KMS-11 (cell line): ENCODE data around the gene KDF1.
A peak's percentile ranks its signal among the peaks of the same experiment; 100 is the strongest.

Experiments
- H2AFZ ChIP-seq: fragments of 200-600 bp; sonication (generic); 2 replicates; pipeline ENCODE4 v1.6.1; 2016; ENCODE audit warnings: antibody characterized with exemption, mixed run types, low read depth
- H3K27ac ChIP-seq: fragments of 200-600 bp; sonication (generic); 2 replicates; pipeline ENCODE4 v1.6.1; 2016; ENCODE audit warnings: mild to moderate bottlenecking, mixed run types
- H3K27me3 ChIP-seq: fragments of 200-600 bp; sonication (generic); 2 replicates; pipeline ENCODE4 v1.6.1; 2017; ENCODE audit warnings: mild to moderate bottlenecking, low read depth, mixed run types, moderate library complexity; ENCODE audit not compliant: insufficient read depth
- H3K36me3 ChIP-seq: fragments of 200-600 bp; sonication (generic); 2 replicates; pipeline ENCODE4 v1.6.1; 2017; ENCODE audit warnings: mild to moderate bottlenecking, mixed run types; ENCODE audit not compliant: insufficient read depth
- H3K4me1 ChIP-seq: fragments of 200-600 bp; sonication (generic); 2 replicates; pipeline ENCODE4 v1.6.1; 2016; ENCODE audit warnings: mild to moderate bottlenecking, low read depth, mixed run types; ENCODE audit not compliant: poor library complexity, severe bottlenecking
- H3K4me2 ChIP-seq: fragments of 200-600 bp; sonication (generic); 2 replicates; pipeline ENCODE4 v1.7.0; 2016; ENCODE audit warnings: mild to moderate bottlenecking, mixed run types
- H3K4me3 ChIP-seq: fragments of 200-600 bp; sonication (generic); IDR thresholded peaks from 2 replicates; pipeline ENCODE4 v1.6.1; 2017; ENCODE audit warnings: low read depth, low read length, mixed read lengths; ENCODE audit not compliant: insufficient read depth
- H3K79me2 ChIP-seq: fragments of 200-600 bp; sonication (generic); 2 replicates; pipeline ENCODE4 v1.6.1; 2016; ENCODE audit warnings: low read depth, mixed run types; ENCODE audit not compliant: insufficient read depth
- H3K9ac ChIP-seq: fragments of 200-600 bp; sonication (generic); 2 replicates; pipeline ENCODE4 v1.6.1; 2016; ENCODE audit warnings: mild to moderate bottlenecking, mixed run types
- H4K20me1 ChIP-seq: fragments of 200-600 bp; sonication (generic); 2 replicates; pipeline ENCODE4 v1.6.1; 2016; ENCODE audit warnings: mild to moderate bottlenecking, mixed run types; ENCODE audit not compliant: insufficient read depth
- CTCF ChIP-seq: fragments of 200-600 bp; sonication (generic); conservative IDR thresholded peaks from 2 replicates; pipeline ENCODE4 v1.6.1; 2017; ENCODE audit warnings: low read depth, mild to moderate bottlenecking, antibody characterized with exemption, low read length, moderate library complexity, mixed read lengths

The KDF1 gene

GRCh38 chr1:26900815-26901511, 59.3 kb downstream of the KDF1 start:
- TF ChIP-seq CTCF: no peak
- Histone ChIP-seq H3K9ac (peak overlapping the region; percentile 85), H2AFZ (peak overlapping the region; percentile 91), H3K4me2 (peak overlapping the region; percentile 75), H3K27ac (peak overlapping the region; percentile 64; the same call in 1 of the 2 replicates), H4K20me1 (no peaks in the 10 kb centered on the region), H3K4me3 (peak overlapping the region; percentile 91), H3K4me1 (peaks cover 17% of the 10 kb centered on the region), H3K79me2 (peaks cover 15% of the 10 kb centered on the region), H3K27me3 (no peaks in the 10 kb centered on the region), H3K36me3 (no peaks in the 10 kb centered on the region)

- Histone ChIP-seq H3K9ac (peak within 1 kb of the TSS; percentile 85), H3K36me3 (no peaks in the 10 kb centered on the region), H3K27me3 (no peaks in the 10 kb centered on the region), H3K79me2 (peaks cover 15% of the 10 kb centered on the region), H3K4me1 (peaks cover 17% of the 10 kb centered on the region), H3K4me3 (peak within 1 kb of the TSS; percentile 94), H3K4me2 (peak within 1 kb of the TSS; percentile 75), H4K20me1 (no peaks in the 10 kb centered on the region), H3K27ac (peak within 1 kb of the TSS; percentile 64), H2AFZ (peak within 1 kb of the TSS; percentile 91)
- TF ChIP-seq CTCF: no peak
These were observed 60.1 kb downstream of the KDF1 start, which contains the start of gene GPATCH3 for GRCh38 chr1:26900001-26900814. TSS of gene GPATCH3 (minus strand) at chr1:26900467. CDS start at chr1:26900442, 25 bp downstream.
